ENCODE data around the gene CETP. TPM values are rescaled to one million over a fixed set of nuclear protein-coding genes. Genes with fewer than 3 reads are reported as not detected.

Gene CETP
- total and polyA plus RNA-seq, 5 donors from 2014 or later, result 0.27 TPM; not detected in 4

- ATAC-seq (ENCODE audit: low read depth in 2 of 2) (no peak), DNase-seq (no peak)
- Histone ChIP-seq H3K9me3 (ENCODE audit: control insufficient read depth in 2 of 2, low read length in 2 of 2) (no peaks in the 10 kb centered on the region), H3K4me1 (ENCODE audit: control insufficient read depth, insufficient read depth, low read length, poor library complexity, severe bottlenecking) (peaks cover 14% of the 10 kb centered on the region), H3K27ac (ENCODE audit: insufficient read depth, low read length, poor library complexity, severe bottlenecking) (no peak overlapping the region), H3K36me3 (ENCODE audit: control insufficient read depth, insufficient read depth, low read length) (no peaks in the 10 kb centered on the region), H3K27me3 (ENCODE audit: control insufficient read depth, insufficient read depth, low read length) (no peaks in the 10 kb centered on the region), H3K4me3 (ENCODE audit: low read depth, low read length) (no peak overlapping the region)
- H3K4me1 Mint-ChIP-seq, result peaks cover 6 to 26% (median 20%) of the 10 kb centered on the region in 4 donors
- H3K4me3 Mint-ChIP-seq, result peak overlapping the region in 2 of 4 donors; percentile 16 to 56
- H3K36me3 Mint-ChIP-seq, result no peaks in the 10 kb centered on the region
- peaks cover 6% of the 10 kb centered on the region for H3K27me3 Mint-ChIP-seq
- peak overlapping the region in 2 of 3 donors; percentile 84 to 88 for H3K27ac Mint-ChIP-seq
- H3K9me3 Mint-ChIP-seq, result peaks cover 0 to 2% (median 0%) of the 10 kb centered on the region in 7 donors
Measured at GRCh38 chr16:56966093-56966475, 4.3 kb downstream of the CETP start.

- H3K4me3 Mint-ChIP-seq, result no peak overlapping the region
- H3K36me3 Mint-ChIP-seq, result no peaks in the 10 kb centered on the region
- H3K4me1 Mint-ChIP-seq, result peaks cover 6 to 36% (median 23%) of the 10 kb centered on the region in 4 donors
- DNase-seq (no peak), ATAC-seq (ENCODE audit: low read depth in 2 of 2) (no peak)
- no peaks in the 10 kb centered on the region for H3K27me3 Mint-ChIP-seq
- H3K9me3 Mint-ChIP-seq, result peaks cover 0 to 2% (median 0%) of the 10 kb centered on the region in 7 donors
- no peak overlapping the region for H3K27ac Mint-ChIP-seq
- H3K9me3 ChIP-seq (ENCODE audit: control insufficient read depth in 2 of 2, low read length in 2 of 2), result no peaks in the 10 kb centered on the region
- H3K27me3 ChIP-seq (ENCODE audit: control insufficient read depth, insufficient read depth, low read length), result no peaks in the 10 kb centered on the region
- H3K27ac ChIP-seq (ENCODE audit: insufficient read depth, low read length, poor library complexity, severe bottlenecking), result no peak overlapping the region
- no peaks in the 10 kb centered on the region for H3K36me3 ChIP-seq (ENCODE audit: control insufficient read depth, insufficient read depth, low read length)
- no peak overlapping the region for H3K4me3 ChIP-seq (ENCODE audit: low read depth, low read length)
- H3K4me1 ChIP-seq (ENCODE audit: control insufficient read depth, insufficient read depth, low read length, poor library complexity, severe bottlenecking), result peaks cover 17% of the 10 kb centered on the region
Measured at GRCh38 chr16:56967733-56968132, 6.0 kb downstream of the CETP start.

- no peaks in the 10 kb centered on the region for H3K36me3 Mint-ChIP-seq
- H3K36me3 ChIP-seq (ENCODE audit: control insufficient read depth, insufficient read depth, low read length), result no peaks in the 10 kb centered on the region
Measured at GRCh38 chr16:56969769-56970168, 8.0 kb downstream of the CETP start.

GRCh38 chr16:56970934-56971767 is 9.4 kb downstream of the CETP start:
- Histone ChIP-seq H3K4me3 (ENCODE audit: low read depth, low read length) (no peak overlapping the region), H3K27me3 (ENCODE audit: control insufficient read depth, insufficient read depth, low read length) (no peaks in the 10 kb centered on the region), H3K9me3 (ENCODE audit: control insufficient read depth in 2 of 2, low read length in 2 of 2) (no peaks in the 10 kb centered on the region), H3K27ac (ENCODE audit: insufficient read depth, low read length, poor library complexity, severe bottlenecking) (no peak overlapping the region), H3K36me3 (ENCODE audit: control insufficient read depth, insufficient read depth, low read length) (no peaks in the 10 kb centered on the region), H3K4me1 (ENCODE audit: control insufficient read depth, insufficient read depth, low read length, poor library complexity, severe bottlenecking) (peaks cover 23% of the 10 kb centered on the region)
- Mint-ChIP-seq H3K4me3 (peak overlapping the region in 1 of 4 donors; percentile 14), H3K9me3 (no peaks in the 10 kb centered on the region), H3K36me3 (no peaks in the 10 kb centered on the region), H3K4me1 (peaks cover 4 to 49% (median 31%) of the 10 kb centered on the region in 4 donors), H3K27ac (peak overlapping the region in 2 of 3 donors; percentile 21 to 87), H3K27me3 (no peaks in the 10 kb centered on the region)
- peak; percentile 37 to 59 for ATAC-seq (ENCODE audit: low read depth in 2 of 2)
- no peak for DNase-seq

More at GRCh38 chr16:56969769-56970168, 8.0 kb downstream of the CETP start:
- H3K9me3 ChIP-seq (ENCODE audit: control insufficient read depth in 2 of 2, low read length in 2 of 2), result no peaks in the 10 kb centered on the region
- no peaks in the 10 kb centered on the region for H3K27me3 ChIP-seq (ENCODE audit: control insufficient read depth, insufficient read depth, low read length)
- Mint-ChIP-seq H3K4me1 (peaks cover 4 to 49% (median 33%) of the 10 kb centered on the region in 4 donors), H3K9me3 (no peaks in the 10 kb centered on the region), H3K27me3 (no peaks in the 10 kb centered on the region), H3K27ac (peak overlapping the region in 1 of 3 donors; percentile 72), H3K4me3 (no peak overlapping the region)
- H3K4me3 ChIP-seq (ENCODE audit: low read depth, low read length), result no peak overlapping the region
- DNase-seq (no peak), ATAC-seq (ENCODE audit: low read depth in 2 of 2) (no peak)
- peaks cover 26% of the 10 kb centered on the region for H3K4me1 ChIP-seq (ENCODE audit: control insufficient read depth, insufficient read depth, low read length, poor library complexity, severe bottlenecking)
- H3K27ac ChIP-seq (ENCODE audit: insufficient read depth, low read length, poor library complexity, severe bottlenecking), result no peak overlapping the region

- Histone ChIP-seq H3K27ac (ENCODE audit: insufficient read depth, low read length, poor library complexity, severe bottlenecking) (no peak overlapping the region), H3K36me3 (ENCODE audit: control insufficient read depth, insufficient read depth, low read length) (no peaks in the 10 kb centered on the region), H3K4me1 (ENCODE audit: control insufficient read depth, insufficient read depth, low read length, poor library complexity, severe bottlenecking) (peaks cover 22% of the 10 kb centered on the region), H3K27me3 (ENCODE audit: control insufficient read depth, insufficient read depth, low read length) (no peaks in the 10 kb centered on the region), H3K9me3 (ENCODE audit: control insufficient read depth in 2 of 2, low read length in 2 of 2) (no peaks in the 10 kb centered on the region), H3K4me3 (ENCODE audit: low read depth, low read length) (no peak overlapping the region)
- peak overlapping the region in 1 of 3 donors; percentile 87 for H3K27ac Mint-ChIP-seq
- DNase-seq (no peak), ATAC-seq (ENCODE audit: low read depth in 2 of 2) (no peak)
- no peaks in the 10 kb centered on the region for H3K36me3 Mint-ChIP-seq
- peak overlapping the region in 1 of 4 donors; percentile 14 for H3K4me3 Mint-ChIP-seq
- no peaks in the 10 kb centered on the region for H3K27me3 Mint-ChIP-seq
- no peaks in the 10 kb centered on the region for H3K9me3 Mint-ChIP-seq
- peaks cover 8 to 49% (median 35%) of the 10 kb centered on the region in 4 donors for H3K4me1 Mint-ChIP-seq
Measured at GRCh38 chr16:56971768-56972043, 10.0 kb downstream of the CETP start.

- no peak overlapping the region for H3K27ac ChIP-seq (ENCODE audit: insufficient read depth, low read length, poor library complexity, severe bottlenecking)
- H3K4me1 Mint-ChIP-seq, result peaks cover 8 to 52% (median 35%) of the 10 kb centered on the region in 4 donors
Measured at GRCh38 chr16:56972403-56973293, 10.9 kb downstream of the CETP start.

GRCh38 chr16:56973294-56973689 is 11.5 kb downstream of the CETP start:
- ATAC-seq (ENCODE audit: low read depth in 2 of 2) (no peak), DNase-seq (no peak)
- Histone ChIP-seq H3K4me3 (ENCODE audit: low read depth, low read length) (no peak overlapping the region), H3K27me3 (ENCODE audit: control insufficient read depth, insufficient read depth, low read length) (no peaks in the 10 kb centered on the region), H3K9me3 (ENCODE audit: control insufficient read depth in 2 of 2, low read length in 2 of 2) (no peaks in the 10 kb centered on the region), H3K36me3 (ENCODE audit: control insufficient read depth, insufficient read depth, low read length) (no peaks in the 10 kb centered on the region), H3K4me1 (ENCODE audit: control insufficient read depth, insufficient read depth, low read length, poor library complexity, severe bottlenecking) (peaks cover 22% of the 10 kb centered on the region), H3K27ac (ENCODE audit: insufficient read depth, low read length, poor library complexity, severe bottlenecking) (no peak overlapping the region)
- Mint-ChIP-seq H3K4me1 (peaks cover 8 to 52% (median 35%) of the 10 kb centered on the region in 4 donors), H3K27me3 (no peaks in the 10 kb centered on the region), H3K27ac (peak overlapping the region in 1 of 3 donors; percentile 63), H3K4me3 (peak overlapping the region in 1 of 4 donors; percentile 16), H3K36me3 (no peaks in the 10 kb centered on the region), H3K9me3 (no peaks in the 10 kb centered on the region)

More at GRCh38 chr16:56972403-56973293, 10.9 kb downstream of the CETP start:
- Mint-ChIP-seq H3K4me3 (no peak overlapping the region), H3K36me3 (no peaks in the 10 kb centered on the region), H3K9me3 (no peaks in the 10 kb centered on the region), H3K27ac (peak overlapping the region in 1 of 3 donors; percentile 73), H3K27me3 (no peaks in the 10 kb centered on the region)
- no peak for ATAC-seq (ENCODE audit: low read depth in 2 of 2)
- Histone ChIP-seq H3K9me3 (ENCODE audit: control insufficient read depth in 2 of 2, low read length in 2 of 2) (no peaks in the 10 kb centered on the region), H3K27me3 (ENCODE audit: control insufficient read depth, insufficient read depth, low read length) (no peaks in the 10 kb centered on the region), H3K4me1 (ENCODE audit: control insufficient read depth, insufficient read depth, low read length, poor library complexity, severe bottlenecking) (peaks cover 22% of the 10 kb centered on the region), H3K36me3 (ENCODE audit: control insufficient read depth, insufficient read depth, low read length) (no peaks in the 10 kb centered on the region), H3K4me3 (ENCODE audit: low read depth, low read length) (no peak overlapping the region)
- no peak for DNase-seq
